ENCODE results near the gene TUBB3. TPM values are rescaled to one million over a fixed set of nuclear protein-coding genes. Genes with fewer than 3 reads are reported as not detected.
A peak's percentile ranks its signal among the peaks of the same experiment; 100 is the strongest.

Gene TUBB3
- total RNA-seq, 1 experiment from 2014 or later, result 159 TPM

DNA sequence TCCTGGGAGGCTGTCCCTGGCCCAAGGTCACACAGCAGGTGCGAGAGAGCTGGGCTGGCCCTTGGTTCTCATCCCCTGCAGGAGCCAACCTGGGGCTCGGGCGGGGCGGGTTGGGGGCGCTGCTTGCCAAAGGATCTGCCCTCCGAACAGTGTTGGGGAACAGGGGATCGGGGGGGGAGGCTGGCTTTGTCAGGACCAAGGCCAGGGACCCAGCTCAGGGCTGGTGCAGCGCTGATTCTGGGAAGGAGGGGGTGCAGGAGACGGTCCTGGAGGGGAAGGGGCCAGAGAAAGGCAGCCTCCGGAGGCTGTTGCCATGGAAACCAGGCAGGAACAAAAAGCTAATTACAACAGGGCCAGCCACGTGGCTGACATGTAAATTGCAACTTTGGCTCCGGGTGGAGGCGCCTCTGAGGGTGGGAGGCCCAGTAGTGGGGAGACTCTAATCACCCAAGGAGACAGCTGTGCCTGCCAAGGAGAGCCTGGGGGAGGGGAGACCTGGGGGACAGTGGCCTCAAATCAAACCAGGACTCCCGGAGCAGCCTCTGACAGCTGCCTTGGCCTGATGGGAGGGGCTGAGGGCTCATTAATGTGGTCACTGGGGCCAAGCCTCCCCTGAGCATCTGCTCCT lies 1.3 kb downstream of the TUBB3 start:
- H3K36me3 ChIP-seq (ENCODE audit: low read depth, low read length), result no peaks in the 10 kb centered on the region
- 0 out of 2 replicates have a peak, but pooled peaks cover 7% of the 10 kb centered on the region for H3K79me2 ChIP-seq (ENCODE audit: low read length)
- no peaks in the 10 kb centered on the region for H3K27me3 ChIP-seq (ENCODE audit: low read length)
- no peak overlapping the region for H3K9ac ChIP-seq (ENCODE audit: low read length)
- BruUV-seq (replicated peaks), result no TSS peak
- ChIA-PET CTCF (no interaction called here), POLR2A (ENCODE audit: unreplicated experiment) (interaction anchor here (0.6 kb wide), 1 partner anchor 96 kb away, joined by 5 read pairs; no protein-coding TSS in a partner anchor)
- no peak for TF ChIP-seq EZH2 (IDR thresholded peaks at IDR 0.05; ENCODE audit: low read length, unreplicated experiment)
- TF ChIP-seq EZH2phosphoT487 (IDR thresholded peaks at IDR 0.05; ENCODE audit: borderline replicate concordance, low read length), result no peak
- no peak for TF ChIP-seq CTCF (conservative IDR thresholded peaks at IDR 0.05; ENCODE audit: low read depth, low read length)
- H4K20me1 ChIP-seq (ENCODE audit: low read length), result peaks cover 21% of the 10 kb centered on the region; the same call in 1 of the 2 replicates
- intact Hi-C loops (cut with micrococcal nuclease), result no loop called here
- H3K4me2 ChIP-seq (ENCODE audit: low read length), result peak overlapping the region; percentile 97
- no peaks in the 10 kb centered on the region for H3F3A ChIP-seq (ENCODE audit: low read length, unreplicated experiment)
- ATAC-seq (no peak), DNase-seq (no peak)
- peak overlapping the region; percentile 84 for H3K4me3 ChIP-seq (ENCODE audit: low read length)
- H3K9me2 ChIP-seq (replicated peaks; ENCODE audit: low read length), result no peaks in the 10 kb centered on the region
- H2AFZ ChIP-seq (ENCODE audit: low read length), result no peak overlapping the region
- H3K4me1 ChIP-seq (ENCODE audit: insufficient read depth, low read length), result peaks cover 23% of the 10 kb centered on the region
- no peak overlapping the region for H3K27ac ChIP-seq (ENCODE audit: low read length)
- H3K9me3 ChIP-seq (ENCODE audit: low read length), result no peaks in the 10 kb centered on the region

GRCh38 chr16:89924925-89925307 lies 1.8 kb downstream of the TUBB3 start:
- CTCF ChIA-PET, result no interaction called here
- intact Hi-C loops (cut with micrococcal nuclease), result no loop called here
- Histone ChIP-seq H3K27ac (ENCODE audit: low read length) (no peak overlapping the region), H3K9me3 (ENCODE audit: low read length) (no peaks in the 10 kb centered on the region), H3K4me3 (ENCODE audit: low read length) (peak overlapping the region; percentile 84), H3K9me2 (replicated peaks; ENCODE audit: low read length) (no peaks in the 10 kb centered on the region), H3K9ac (ENCODE audit: low read length) (no peak overlapping the region), H2AFZ (ENCODE audit: low read length) (no peak overlapping the region), H3K79me2 (ENCODE audit: low read length) (0 out of 2 replicates have a peak, but pooled peaks cover 7% of the 10 kb centered on the region), H3K27me3 (ENCODE audit: low read length) (no peaks in the 10 kb centered on the region), H3K36me3 (ENCODE audit: low read depth, low read length) (no peaks in the 10 kb centered on the region), H3F3A (ENCODE audit: low read length, unreplicated experiment) (no peaks in the 10 kb centered on the region), H3K4me2 (ENCODE audit: low read length) (peak overlapping the region; percentile 97), H3K4me1 (ENCODE audit: insufficient read depth, low read length) (peaks cover 23% of the 10 kb centered on the region), H4K20me1 (ENCODE audit: low read length) (peaks cover 21% of the 10 kb centered on the region; the same call in 1 of the 2 replicates)
- DNase-seq (no peak), ATAC-seq (no peak)
- BruUV-seq (replicated peaks), result no TSS peak
- TF ChIP-seq CTCF (conservative IDR thresholded peaks at IDR 0.05; ENCODE audit: low read depth, low read length), result no peak
- no peak for TF ChIP-seq EZH2 (IDR thresholded peaks at IDR 0.05; ENCODE audit: low read length, unreplicated experiment)
- TF ChIP-seq EZH2phosphoT487 (IDR thresholded peaks at IDR 0.05; ENCODE audit: borderline replicate concordance, low read length), result no peak
- POLR2A ChIA-PET (ENCODE audit: unreplicated experiment), result no interaction called here

DNA sequence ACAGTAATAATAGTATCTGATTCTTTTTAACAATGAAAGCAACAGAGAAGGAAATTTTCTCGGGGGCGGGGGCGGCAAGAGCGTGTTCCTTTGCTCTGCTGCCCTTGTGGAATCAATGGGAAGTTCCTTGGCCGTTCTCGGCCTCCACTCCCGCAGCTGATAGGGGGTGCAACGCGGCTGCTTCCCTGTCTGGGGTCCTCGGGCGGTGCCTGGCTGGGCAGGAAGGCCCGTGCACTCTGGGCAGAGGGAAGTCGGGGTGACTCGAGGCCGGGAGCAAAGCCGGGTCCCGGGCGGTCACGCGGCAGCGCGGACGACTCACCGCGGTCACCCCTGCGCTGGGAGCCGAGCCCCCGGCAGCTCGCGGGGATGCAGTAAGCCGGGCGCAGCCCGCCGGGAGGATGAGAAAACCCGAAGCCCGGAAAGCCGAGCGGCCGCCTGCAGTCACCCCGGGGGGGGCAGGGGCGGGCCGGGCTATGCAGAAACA lies 2.5 kb downstream of the TUBB3 start:
- H3F3A ChIP-seq (ENCODE audit: low read length, unreplicated experiment), result no peaks in the 10 kb centered on the region
- DNase-seq, result no peak
- no peak overlapping the region for H3K9ac ChIP-seq (ENCODE audit: low read length)
- peaks cover 20% of the 10 kb centered on the region for H3K4me1 ChIP-seq (ENCODE audit: insufficient read depth, low read length)
- POLR2A ChIA-PET (ENCODE audit: unreplicated experiment), result no interaction called here
- 0 out of 2 replicates have a peak, but pooled peaks cover 7% of the 10 kb centered on the region for H3K79me2 ChIP-seq (ENCODE audit: low read length)
- intact Hi-C loops (cut with micrococcal nuclease), result no loop called here
- CTCF ChIA-PET, result interaction anchor here (0.6 kb wide), 1 partner anchor 12 kb away, joined by 5 read pairs; no protein-coding TSS in a partner anchor
- BruUV-seq (replicated peaks), result no TSS peak
- H4K20me1 ChIP-seq (ENCODE audit: low read length), result peaks cover 21% of the 10 kb centered on the region; the same call in 1 of the 2 replicates
- H2AFZ ChIP-seq (ENCODE audit: low read length), result no peak overlapping the region
- no peak; the same call in 1 of the 2 replicates for ATAC-seq
- peak overlapping the region; percentile 84 for H3K4me3 ChIP-seq (ENCODE audit: low read length)
- no peak overlapping the region for H3K27ac ChIP-seq (ENCODE audit: low read length)
- no peaks in the 10 kb centered on the region for H3K27me3 ChIP-seq (ENCODE audit: low read length)
- no peaks in the 10 kb centered on the region for H3K9me3 ChIP-seq (ENCODE audit: low read length)
- no peaks in the 10 kb centered on the region for H3K9me2 ChIP-seq (replicated peaks; ENCODE audit: low read length)
- H3K4me2 ChIP-seq (ENCODE audit: low read length), result peak overlapping the region; percentile 97
- no peak for TF ChIP-seq CTCF (conservative IDR thresholded peaks at IDR 0.05; ENCODE audit: low read depth, low read length)
- no peak for TF ChIP-seq EZH2phosphoT487 (IDR thresholded peaks at IDR 0.05; ENCODE audit: borderline replicate concordance, low read length)
- TF ChIP-seq EZH2 (IDR thresholded peaks at IDR 0.05; ENCODE audit: low read length, unreplicated experiment), result no peak
- no peaks in the 10 kb centered on the region for H3K36me3 ChIP-seq (ENCODE audit: low read depth, low read length)
